Uterus (tissue), 4 donors: Measurements from ENCODE around the gene TBX10. TPM values are rescaled to one million over a fixed set of nuclear protein-coding genes. Genes with fewer than 3 reads are reported as not detected.

Source experiments
- DNase-seq, 2 donors: peaks; one replicate each; pipeline ENCODE4 v3.0.0-alpha.2; 2019 to 2020
- H3K27ac ChIP-seq, 2 donors: fragments of 200-600 bp; sonication (generic); 1 replicate in 1 of 2; 2 replicates in 1 of 2; pipeline ENCODE4 v1.5.1; 2016 to 2018
- H3K27me3 ChIP-seq, 2 donors: fragments of 200-600 bp; sonication (generic); one replicate each; pipeline ENCODE4 v1.5.1; 2018 to 2019; ENCODE audit warnings: control low read depth in 1 of 2
- H3K36me3 ChIP-seq, 2 donors: fragments of 200-600 bp; sonication (generic); one replicate each; pipeline ENCODE4 v1.5.1; 2019; ENCODE audit warnings: control low read depth in 1 of 2
- H3K4me1 ChIP-seq, 2 donors: fragments of 200-600 bp; sonication (generic); one replicate each; pipeline ENCODE4 v1.5.1; 2018 to 2019; ENCODE audit warnings: control low read depth in 1 of 2
- H3K4me3 ChIP-seq, 2 donors: fragments of 200-600 bp; sonication (generic); 1 replicate in 1 of 2; 2 replicates in 1 of 2; pipeline ENCODE4 v1.5.1; 2018 to 2019; ENCODE audit warnings: mild to moderate bottlenecking in 1 of 2
- H3K9me3 ChIP-seq, 2 donors: fragments of 200-600 bp; sonication (generic); one replicate each; pipeline ENCODE4 v1.5.1; 2019; ENCODE audit warnings: control low read depth in 1 of 2
- POLR2A ChIP-seq, 2 donors: fragments of 450-650 bp; IDR thresholded peaks; one replicate each; pipeline ENCODE4 v1.6.1; 2016; ENCODE audit warnings: antibody characterized with exemption in 2 of 2, mild to moderate bottlenecking in 1 of 2, moderate library complexity in 1 of 2
- intact Hi-C: fragments of 100-400 bp; cut with DNase I; formaldehyde crosslinking; loops from one replicate; pipeline ENCODE4 v1.15.1; 2023; ENCODE audit warnings: low total_unique reads
- total RNA-seq, 4 donors: library from RNA; depleted of rRNA in 3 of 4; stranded (reverse); fragments of >200 nt in 3 of 4; gene quantifications; one replicate each; pipeline versions ENCODE4 v1.1.0 to v1.2.4, GENCODE V29; 2014 to 2023
- TF ChIP-seq, protein P1 (sequence below), 4 experiments: fragments of 200-600 bp in 2 of 4; fragments of 450-650 bp in 2 of 4; sonication (generic) in 2 of 4; IDR thresholded peaks; one replicate each; pipeline ENCODE4 v1.5.1; 2016 to 2019; ENCODE audit warnings: antibody characterized with exemption in 4 of 4, mild to moderate bottlenecking in 2 of 4, moderate library complexity in 1 of 4
- donor health status: DM: yes; HTN: yes; CAD: no.

Gene TBX10
- total RNA-seq, 4 donors from 2014 or later, result not detected

DNA sequence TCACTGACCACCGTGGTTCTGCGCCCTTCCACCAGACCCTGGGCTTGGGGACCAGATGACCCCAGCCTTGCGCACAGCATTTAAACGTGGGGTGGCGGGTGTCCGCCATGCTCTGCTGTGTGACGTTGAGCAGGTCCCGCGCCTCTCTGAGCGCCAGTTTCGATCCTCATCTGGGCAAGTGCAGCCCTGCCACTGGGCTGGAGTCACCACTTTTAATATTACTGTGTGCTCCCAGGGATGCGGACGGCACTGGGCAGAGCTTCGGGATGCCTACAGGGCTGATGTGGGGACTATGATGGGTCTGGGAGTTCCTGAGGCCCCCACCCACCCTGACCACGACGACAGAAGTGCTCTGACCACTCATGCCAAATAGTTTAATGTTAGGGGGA, 8.6 kb downstream of the TBX10 start:
- Histone ChIP-seq H3K9me3 (no peaks in the 10 kb centered on the region), H3K36me3 (no peaks in the 10 kb centered on the region), H3K4me3 (peak overlapping the region; percentile 70 to 91), H3K27ac (peak overlapping the region; percentile 90 to 99), H3K4me1 (peaks cover 0 to 5% of the 10 kb centered on the region in 2 donors), H3K27me3 (no peaks in the 10 kb centered on the region)
- peak in 1 of 2 donors; percentile 12 for DNase-seq
- intact Hi-C loops, result no loop called here
- TF ChIP-seq POLR2A (IDR thresholded peaks at IDR 0.05), result no peak
- TF ChIP-seq, protein P1, sequence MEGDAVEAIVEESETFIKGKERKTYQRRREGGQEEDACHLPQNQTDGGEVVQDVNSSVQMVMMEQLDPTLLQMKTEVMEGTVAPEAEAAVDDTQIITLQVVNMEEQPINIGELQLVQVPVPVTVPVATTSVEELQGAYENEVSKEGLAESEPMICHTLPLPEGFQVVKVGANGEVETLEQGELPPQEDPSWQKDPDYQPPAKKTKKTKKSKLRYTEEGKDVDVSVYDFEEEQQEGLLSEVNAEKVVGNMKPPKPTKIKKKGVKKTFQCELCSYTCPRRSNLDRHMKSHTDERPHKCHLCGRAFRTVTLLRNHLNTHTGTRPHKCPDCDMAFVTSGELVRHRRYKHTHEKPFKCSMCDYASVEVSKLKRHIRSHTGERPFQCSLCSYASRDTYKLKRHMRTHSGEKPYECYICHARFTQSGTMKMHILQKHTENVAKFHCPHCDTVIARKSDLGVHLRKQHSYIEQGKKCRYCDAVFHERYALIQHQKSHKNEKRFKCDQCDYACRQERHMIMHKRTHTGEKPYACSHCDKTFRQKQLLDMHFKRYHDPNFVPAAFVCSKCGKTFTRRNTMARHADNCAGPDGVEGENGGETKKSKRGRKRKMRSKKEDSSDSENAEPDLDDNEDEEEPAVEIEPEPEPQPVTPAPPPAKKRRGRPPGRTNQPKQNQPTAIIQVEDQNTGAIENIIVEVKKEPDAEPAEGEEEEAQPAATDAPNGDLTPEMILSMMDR (IDR thresholded peaks at IDR 0.05), result no peak

DNA sequence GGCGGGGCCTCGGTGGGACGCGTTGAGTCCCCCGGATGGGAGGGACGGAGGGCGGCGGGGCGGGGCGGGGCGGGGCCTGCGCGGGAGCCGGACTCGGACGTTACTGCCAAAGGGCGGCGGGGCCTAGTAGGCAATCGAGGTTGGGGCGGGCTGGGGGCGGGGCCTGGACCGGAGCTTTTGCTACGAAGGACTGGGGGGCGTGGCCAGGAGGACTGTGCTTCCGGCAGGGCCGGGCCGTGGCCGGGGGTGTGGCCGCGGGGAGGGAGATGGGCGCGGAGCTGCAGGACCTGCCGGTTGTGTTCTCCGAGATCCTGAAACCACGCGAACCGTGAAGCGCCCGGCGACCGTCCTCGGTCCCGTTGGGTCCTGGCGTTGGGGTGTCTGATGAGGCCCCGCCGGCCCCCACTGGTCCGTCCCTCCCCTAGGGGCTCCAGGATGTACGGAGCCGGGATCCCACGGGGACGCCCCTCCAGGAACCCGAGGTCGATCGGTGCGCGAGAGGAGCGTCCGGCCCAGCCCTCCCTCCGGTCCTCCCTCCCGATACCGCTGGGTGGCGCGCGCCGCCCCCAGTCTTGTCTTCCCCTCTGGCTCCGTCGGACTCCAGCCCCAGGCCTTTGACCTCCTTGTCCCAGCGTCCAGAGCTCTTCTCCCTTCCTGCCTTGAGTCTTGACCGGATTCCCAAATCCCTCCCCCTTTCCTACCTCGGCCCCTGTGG, 9.2 kb downstream of the TBX10 start:
- Histone ChIP-seq H3K9me3 (no peaks in the 10 kb centered on the region), H3K4me1 (peaks cover 0 to 5% of the 10 kb centered on the region in 2 donors), H3K36me3 (no peaks in the 10 kb centered on the region), H3K4me3 (peak overlapping the region; percentile 70 to 91), H3K27ac (peak overlapping the region; percentile 90 to 99), H3K27me3 (no peaks in the 10 kb centered on the region)
- DNase-seq, result peak; percentile 98 to 99
- peak; percentile 63 to 82 for TF ChIP-seq POLR2A (IDR thresholded peaks at IDR 0.05)
- TF ChIP-seq, protein P1 (IDR thresholded peaks at IDR 0.05), result peak; percentile 32 to 68 (median 59)
- intact Hi-C loops, result no loop called here

DNA sequence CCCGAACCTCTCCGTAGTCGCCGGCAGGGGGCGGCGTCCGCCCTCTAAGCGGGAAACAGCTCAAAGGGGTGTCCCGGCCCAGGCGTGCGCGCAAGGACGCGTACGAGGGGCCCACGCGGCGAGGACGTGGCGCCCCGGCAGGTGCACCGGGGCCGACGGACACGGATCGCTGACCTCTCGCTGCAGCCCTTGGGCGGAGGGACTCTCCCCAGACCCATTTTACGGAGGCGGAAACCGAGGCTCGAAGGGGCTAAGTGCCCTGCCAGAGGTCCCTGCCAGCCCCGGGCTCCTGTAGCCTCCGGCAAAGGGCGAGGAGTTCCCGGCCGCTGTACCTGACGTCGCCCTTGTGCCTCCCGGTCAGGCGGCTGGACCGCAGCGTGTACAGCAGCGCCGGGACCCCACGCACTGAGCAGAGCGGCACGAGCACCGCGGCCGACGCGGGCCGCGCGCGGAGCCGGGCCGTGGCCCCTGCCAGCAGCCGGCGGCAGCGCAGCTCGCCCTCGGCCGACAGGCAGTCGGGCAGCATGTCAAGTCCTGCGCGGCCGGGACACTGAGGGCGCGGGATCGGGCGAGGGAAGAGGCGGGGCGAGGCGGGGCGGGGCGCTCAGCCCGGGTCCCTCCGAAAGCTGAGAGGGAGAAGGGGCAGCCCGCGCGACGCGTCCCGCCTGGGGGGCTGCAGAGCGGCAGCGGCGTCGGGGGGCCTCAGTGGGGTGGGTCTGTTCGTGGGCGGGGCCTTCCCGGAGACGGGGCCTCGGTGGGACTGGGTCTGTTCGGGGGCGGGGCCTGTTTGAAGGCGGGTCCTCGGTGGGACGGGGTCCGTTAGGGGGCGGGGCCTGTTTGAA, 10.0 kb downstream of the TBX10 start, which contains the start of gene NUDT8:
TSS of gene NUDT8 (minus strand) at position 552 of the 842 bp plus-strand sequence. CDS start at position 526, 26 bp downstream.
- peak; percentile 21 to 62 for TF ChIP-seq POLR2A (IDR thresholded peaks at IDR 0.05)
- TF ChIP-seq, protein P1 (IDR thresholded peaks at IDR 0.05), result peak; percentile 80 to 88 (median 88)
- H3K4me1 ChIP-seq, result peaks cover 0 to 5% of the 10 kb centered on the region in 2 donors
- no peaks in the 10 kb centered on the region for H3K36me3 ChIP-seq
- peak within 1 kb of the TSS; percentile 90 to 99 for H3K27ac ChIP-seq
- H3K9me3 ChIP-seq, result no peaks in the 10 kb centered on the region
- intact Hi-C loops, result no loop called here
- H3K4me3 ChIP-seq, result peak within 1 kb of the TSS; percentile 70 to 91
- H3K27me3 ChIP-seq, result no peaks in the 10 kb centered on the region
- peak; percentile 79 to 84 for DNase-seq

DNA sequence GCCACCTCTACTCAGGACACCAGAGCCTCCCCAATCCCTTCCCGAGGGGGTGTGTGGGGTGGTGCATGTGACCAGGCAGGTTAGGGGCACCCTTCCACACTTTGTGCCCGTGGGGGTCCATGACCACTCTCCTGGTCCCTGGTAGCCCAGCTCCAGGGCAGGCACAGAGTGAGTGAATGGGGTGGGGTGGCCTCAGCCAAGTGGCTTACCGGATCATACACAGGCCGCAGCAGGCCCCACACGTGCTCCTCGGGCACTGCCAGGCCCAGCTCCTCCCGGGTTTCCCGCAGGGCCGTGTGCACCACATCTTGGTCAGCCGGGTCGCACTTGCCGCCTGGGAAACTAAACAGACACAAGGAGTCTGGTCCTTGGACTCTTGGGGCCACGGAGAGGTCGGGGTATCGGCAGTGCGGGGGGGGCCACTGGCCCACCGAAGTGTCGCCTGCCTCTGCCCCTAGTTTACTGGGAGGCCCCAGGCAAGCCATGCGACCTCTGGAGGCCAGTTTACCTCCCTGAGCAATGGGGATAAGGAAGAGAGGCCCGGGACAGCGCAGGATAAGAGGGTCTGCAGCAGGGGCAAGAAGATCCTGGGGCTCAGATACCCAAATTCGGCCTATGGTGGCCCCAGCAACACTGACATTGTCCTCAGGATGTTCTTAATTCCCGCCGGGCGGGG, 10.7 kb downstream of the TBX10 start:
- H3K9me3 ChIP-seq, result no peaks in the 10 kb centered on the region
- H3K4me1 ChIP-seq, result peaks cover 0 to 5% of the 10 kb centered on the region in 2 donors
- intact Hi-C loops, result no loop called here
- peak overlapping the region; percentile 90 to 99 for H3K27ac ChIP-seq
- DNase-seq, result no peak
- H3K36me3 ChIP-seq, result no peaks in the 10 kb centered on the region
- H3K4me3 ChIP-seq, result peak overlapping the region; percentile 48 to 70
- no peak for TF ChIP-seq POLR2A (IDR thresholded peaks at IDR 0.05)
- TF ChIP-seq, protein P1 (IDR thresholded peaks at IDR 0.05), result no peak
- H3K27me3 ChIP-seq, result no peaks in the 10 kb centered on the region
